DMS 273 (cell line): Measurements from ENCODE around the gene LIMS2.
A peak's percentile ranks its signal among the peaks of the same experiment; 100 is the strongest.

ENCODE experiments used
- DNase-seq: peaks from one replicate; lab custom pipeline; 2025; ENCODE audit not compliant: unreplicated experiment; lab: John Stamatoyannopoulos, UW

LIMS2 gene

GRCh38 chr2:127607399-127607908, 67.9 kb downstream of the LIMS2 start:
- DNase-seq = no peak

DNA sequence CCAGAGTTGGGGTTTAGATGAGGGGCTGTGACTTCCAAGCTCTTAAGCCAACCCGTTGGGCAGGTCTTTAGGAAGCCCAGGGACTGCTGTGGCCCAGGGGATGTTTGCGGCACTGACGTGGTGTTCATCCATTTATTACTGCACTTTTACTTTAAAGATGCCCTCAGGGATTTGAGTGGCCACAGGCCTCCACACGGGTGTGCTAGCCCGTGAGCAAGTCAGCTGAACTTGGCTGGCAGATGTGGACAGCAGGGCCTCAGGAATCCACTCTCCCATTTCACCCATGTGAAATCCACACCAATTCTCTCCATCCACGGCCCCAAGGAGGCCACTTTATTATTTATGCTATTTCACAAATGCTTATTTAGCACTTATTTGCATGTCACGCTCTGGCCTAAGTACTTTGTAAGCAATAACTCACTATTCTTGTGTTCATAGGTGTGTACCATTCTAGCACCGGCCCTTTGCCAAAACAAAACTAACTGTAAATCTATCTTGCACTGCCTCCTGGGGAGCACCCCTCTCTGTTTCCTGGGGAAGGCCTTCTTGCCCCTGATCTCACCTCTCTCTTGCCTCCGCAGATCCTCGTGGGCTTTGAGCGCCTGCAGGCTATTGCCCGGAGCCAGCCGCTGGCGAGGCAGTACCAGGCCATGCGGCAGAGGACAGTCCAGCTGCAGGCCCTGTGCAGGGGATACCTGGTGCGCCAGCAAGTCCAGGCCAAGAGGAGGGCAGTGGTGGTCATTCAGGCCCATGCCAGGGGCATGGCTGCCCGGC, 68.5 kb downstream of the LIMS2 start:
- no peak for DNase-seq

DNA sequence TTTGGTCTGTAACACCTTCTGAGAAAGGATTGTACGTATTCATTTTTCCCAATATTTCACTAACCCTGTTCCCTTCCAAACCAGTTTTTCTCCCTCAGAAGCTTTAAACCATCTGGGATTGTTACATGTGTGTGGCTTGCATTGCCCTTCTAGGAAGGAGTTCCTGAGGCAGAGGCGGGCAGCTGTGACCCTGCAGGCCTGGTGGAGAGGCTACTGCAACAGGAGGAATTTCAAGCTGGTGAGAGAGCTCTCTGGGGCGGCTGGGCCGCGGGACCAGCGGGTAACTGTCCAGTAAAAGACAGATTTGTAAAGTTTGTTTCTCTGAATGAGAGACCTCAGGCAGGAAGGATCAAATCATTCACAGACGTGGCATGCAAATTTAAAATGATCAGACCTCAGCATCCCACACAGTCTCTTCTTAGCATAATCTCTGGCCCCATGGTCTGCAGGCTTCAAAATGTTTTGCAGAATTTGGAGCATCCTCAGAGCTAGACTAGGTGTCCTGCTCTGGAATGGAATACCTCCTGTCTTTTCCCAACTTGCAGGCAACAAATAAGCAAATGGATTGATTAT, 69.6 kb downstream of the LIMS2 start:
- no peak for DNase-seq

DNA sequence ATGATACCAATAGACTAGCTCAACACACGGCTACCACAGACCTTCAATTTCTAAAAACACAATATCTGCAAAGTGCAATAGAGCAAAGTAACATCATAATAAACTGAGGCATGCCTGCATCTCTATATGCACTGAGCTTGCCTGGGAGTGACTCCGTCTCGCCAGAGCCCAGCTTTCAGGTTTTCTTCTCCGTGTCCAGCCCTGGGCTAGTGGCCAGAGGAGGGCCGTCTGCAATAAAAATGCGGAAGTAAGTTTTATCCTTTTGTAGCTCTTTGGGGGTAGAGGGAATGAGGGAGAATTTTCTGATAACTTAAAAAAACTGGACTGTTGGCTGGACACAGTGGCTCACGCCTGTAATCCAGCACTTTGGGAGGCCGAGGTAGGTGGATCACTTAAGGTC, 70.3 kb downstream of the LIMS2 start:
- DNase-seq = no peak

GRCh38 chr2:127599211-127599610, 76.1 kb downstream of the LIMS2 start:
- no peak for DNase-seq

GRCh38 chr2:127598711-127599110, 76.6 kb downstream of the LIMS2 start:
- no peak for DNase-seq

GRCh38 chr2:127597984-127598380, 77.3 kb downstream of the LIMS2 start:
- DNase-seq = no peak

DNA sequence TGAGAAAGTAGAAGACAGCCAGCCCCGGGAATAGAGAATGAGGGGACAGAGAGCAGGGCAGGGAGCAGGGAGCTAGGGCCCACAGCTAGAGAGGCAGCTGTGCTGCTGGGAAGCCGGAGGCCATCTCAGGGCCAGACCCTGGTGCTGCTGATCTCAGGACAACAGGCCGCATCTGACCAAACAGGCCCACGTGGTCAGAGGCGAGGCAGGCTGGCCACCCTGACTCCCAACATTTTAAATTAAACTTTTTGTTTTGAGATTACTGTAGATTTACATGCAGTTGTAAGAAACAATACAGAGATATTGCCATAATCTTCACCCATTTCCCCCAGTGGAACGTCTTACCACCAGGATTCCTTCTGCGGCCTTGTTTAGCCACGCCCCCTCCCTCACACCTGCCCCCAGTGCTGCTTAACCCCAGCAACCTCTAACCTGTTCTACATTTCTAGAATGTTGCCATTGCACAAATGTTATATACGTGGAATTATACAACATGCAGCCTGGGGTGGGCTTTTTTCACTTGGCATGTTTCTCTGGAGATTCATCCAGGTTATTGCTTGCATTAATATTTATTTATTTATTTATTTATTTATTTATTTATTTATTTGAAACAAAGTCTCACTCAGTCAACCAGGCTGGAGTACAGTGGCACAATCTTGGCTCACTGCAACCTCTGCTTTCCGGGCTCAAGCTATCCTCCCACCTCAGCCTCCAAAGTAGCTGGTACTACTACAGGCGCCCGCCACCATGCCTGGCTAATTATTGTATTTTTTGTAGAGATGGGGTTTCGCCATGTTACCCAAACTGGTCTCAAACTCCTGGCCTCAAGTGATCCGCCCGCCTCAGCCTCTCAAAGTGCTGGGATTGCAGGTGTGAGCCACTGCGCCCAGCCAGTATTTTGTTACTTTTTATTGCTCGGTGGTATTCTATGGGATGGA, 78.0 kb downstream of the LIMS2 start:
- DNase-seq = no peak

DNA sequence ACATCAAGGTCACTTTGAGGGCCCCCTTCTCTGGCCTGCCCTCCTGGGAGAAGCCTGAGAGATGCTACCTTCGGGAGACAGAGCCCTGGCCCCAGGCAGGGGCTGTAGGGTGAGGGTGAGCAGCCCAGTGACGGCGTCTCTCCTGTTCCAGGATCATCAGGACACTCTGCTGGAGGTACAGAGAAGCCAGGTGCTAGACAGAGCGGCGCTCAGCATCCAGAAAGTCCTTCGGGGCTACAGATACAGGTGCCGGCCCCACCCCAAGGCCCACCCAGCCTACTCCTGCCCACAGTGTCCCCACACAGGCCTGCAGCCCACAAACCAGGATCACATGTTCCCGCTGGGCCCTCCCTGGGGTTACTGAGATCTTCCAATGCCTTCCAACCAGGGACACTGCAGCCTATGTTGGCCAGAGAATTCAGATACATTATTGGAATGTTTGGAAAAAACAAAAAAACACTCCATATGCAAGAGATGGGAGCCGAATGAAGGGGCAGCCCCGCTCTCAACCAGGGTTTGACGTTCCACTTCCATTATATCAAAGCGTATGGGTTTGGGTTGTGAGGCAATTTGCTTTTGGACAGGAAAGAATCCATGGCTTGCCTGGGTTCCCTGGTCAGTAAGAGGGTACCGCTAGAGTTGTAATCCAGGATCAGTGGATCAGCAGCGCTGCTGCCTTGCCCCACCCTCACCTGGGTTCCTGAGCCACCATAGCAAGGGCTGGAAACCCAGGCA, 78.9 kb downstream of the LIMS2 start:
- DNase-seq = no peak

GRCh38 chr2:127594116-127594591, 81.2 kb downstream of the LIMS2 start:
- DNase-seq = no peak

DNA sequence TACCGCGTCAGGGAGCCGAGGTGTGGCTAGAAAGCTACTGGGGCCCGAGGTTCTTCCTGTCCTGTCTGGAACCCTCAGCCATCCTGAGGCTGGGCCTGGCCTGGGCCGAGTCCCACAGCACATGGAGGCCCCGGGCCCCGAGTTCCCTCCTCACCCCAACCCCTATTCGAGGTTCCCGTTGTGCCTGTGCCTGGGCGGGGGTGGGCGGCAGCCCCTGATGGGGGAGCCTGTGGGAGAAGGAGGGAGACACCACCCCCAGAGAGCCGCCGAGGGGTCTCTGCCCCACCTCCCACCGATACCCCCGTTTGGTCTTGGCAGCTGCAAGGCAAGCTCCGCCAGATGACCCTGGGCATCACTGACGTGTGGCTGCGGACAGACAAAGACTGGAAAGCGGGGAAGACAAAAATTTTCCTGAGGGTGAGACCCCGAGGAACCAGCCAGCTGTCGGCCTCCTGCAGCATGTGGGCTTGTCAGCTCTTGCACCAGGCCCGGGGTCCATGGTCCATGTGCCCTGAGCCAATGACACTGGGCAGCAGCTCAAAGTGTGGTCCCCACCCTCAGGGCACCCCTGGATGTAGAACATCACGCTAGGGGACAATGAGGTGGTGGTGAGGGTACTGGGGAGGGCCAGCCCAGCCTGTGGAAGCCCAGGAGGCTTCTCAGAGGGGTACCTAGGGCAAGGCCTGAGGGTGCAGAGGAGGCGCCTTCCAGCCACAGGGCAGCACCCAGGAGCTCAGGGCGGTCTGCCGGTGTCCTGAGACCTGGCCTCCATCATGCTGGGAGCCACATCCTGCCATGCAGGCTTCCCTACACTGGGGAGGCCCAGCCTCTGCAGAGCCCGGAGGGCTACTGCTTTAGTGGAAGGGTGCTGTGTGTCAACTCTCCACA, 81.9 kb downstream of the LIMS2 start:
- DNase-seq = no peak

DNA sequence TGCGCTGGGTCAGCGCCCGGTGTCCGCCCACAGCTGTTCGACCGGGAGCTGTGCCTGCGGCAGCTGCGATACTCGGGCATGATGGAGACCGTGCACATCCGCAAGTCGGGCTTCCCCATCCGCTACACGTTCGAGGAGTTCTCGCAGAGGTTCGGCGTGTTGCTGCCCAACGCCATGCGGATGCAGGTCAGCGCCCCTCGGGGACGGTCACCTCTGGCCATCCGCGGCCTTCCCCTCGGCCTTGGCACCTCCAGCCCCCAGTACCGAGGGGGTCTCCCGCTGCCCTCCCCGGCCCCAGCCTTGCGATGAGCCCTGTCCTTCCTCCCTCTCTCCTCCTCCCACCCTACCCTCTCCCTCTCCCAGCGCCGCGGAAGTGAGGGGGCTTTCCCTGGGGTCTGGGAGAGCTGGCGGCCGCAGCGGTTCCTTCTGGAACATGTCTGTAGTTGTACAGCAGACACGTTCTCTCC, 82.5 kb downstream of the LIMS2 start:
- DNase-seq = no peak

- peak; percentile 84 for DNase-seq
These were observed 84.0 kb downstream of the LIMS2 start for GRCh38 chr2:127591221-127591923.

GRCh38 chr2:127590386-127591190, 84.7 kb downstream of the LIMS2 start:
- DNase-seq = no peak

DNA sequence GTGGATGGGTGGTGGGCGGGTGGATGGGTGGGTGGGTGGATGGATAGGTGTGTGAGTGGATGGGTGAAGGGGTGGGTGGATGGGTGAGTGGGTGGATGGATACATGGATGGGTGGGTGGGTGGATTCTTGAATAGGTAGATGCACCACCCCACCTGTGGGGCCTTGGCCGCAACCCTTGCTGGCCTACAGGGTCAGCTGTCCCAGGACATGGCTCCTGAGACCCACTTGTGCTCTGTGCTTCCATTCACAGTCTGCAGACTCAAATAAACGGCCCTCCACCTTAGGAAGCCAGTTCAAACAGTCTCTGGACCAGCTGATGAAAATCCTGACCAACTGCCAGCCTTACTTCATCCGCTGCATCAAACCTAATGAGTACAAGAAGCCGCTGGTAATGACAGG, 85.5 kb downstream of the LIMS2 start:
- no peak for DNase-seq

GRCh38 chr2:127589358-127589757, 86.0 kb downstream of the LIMS2 start:
- no peak for DNase-seq
